PFSK-1 (cell line): Measurements from ENCODE around the gene SHQ1.

Experiments
- FOXP2 ChIP-seq: optimal IDR thresholded peaks from 2 replicates; pipeline ENCODE3; 2011; ENCODE audit warnings: borderline replicate concordance, control low read depth, inconsistent platforms; ENCODE audit not compliant: insufficient read depth; ENCODE audit errors: extremely low read length, extremely low read depth
- POLR2AphosphoS5 ChIP-seq: IDR thresholded peaks from 2 replicates; pipeline ENCODE4 v1.6.1; 2012; ENCODE audit warnings: low read depth, mild to moderate bottlenecking, control low read depth, low read length, moderate library complexity
- REST ChIP-seq, 2 experiments: IDR thresholded peaks; 2 replicates each; pipeline versions ENCODE4 v1.6.1 to v1.8.0; 2011 to 2012; ENCODE audit warnings: low read depth in 2 of 2, low read length in 2 of 2, control low read depth in 1 of 2, inconsistent platforms in 1 of 2, mild to moderate bottlenecking in 1 of 2, moderate library complexity in 1 of 2; ENCODE audit not compliant: insufficient read depth in 1 of 2
- SIN3A ChIP-seq: IDR thresholded peaks from 2 replicates; pipeline ENCODE4 v1.6.1; 2012; ENCODE audit warnings: mild to moderate bottlenecking, low read length, moderate library complexity, borderline replicate concordance; ENCODE audit not compliant: insufficient read depth
- TAF1 ChIP-seq: IDR thresholded peaks from 2 replicates; pipeline ENCODE4 v1.6.1; 2012; ENCODE audit warnings: low read length, control low read depth, borderline replicate concordance; ENCODE audit not compliant: insufficient read depth

Gene SHQ1

DNA sequence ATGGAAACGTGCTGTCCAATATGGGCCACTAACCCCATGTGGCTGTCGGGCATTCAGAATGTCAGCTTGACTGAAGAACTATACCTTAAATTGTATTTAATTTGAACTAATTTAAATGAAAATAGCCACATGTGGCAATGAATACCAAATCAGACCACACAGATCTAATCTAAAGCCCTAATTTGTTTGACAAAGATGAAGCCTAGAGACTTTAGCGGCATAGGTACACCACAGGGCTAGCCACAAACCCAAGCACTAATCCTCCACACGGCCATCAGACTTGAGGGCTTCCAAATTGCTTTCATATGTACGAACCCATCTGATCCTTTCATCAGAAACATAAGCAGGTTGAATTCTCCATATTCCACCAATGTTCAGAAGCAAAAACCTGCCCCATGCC is 81.4 kb downstream of the SHQ1 start:
- TF ChIP-seq SIN3A = no peak
- no peak for TF ChIP-seq POLR2AphosphoS5
- no peak for TF ChIP-seq TAF1
- no peak for TF ChIP-seq FOXP2
- no peak for TF ChIP-seq REST (IDR thresholded peaks at IDR 0.05; ENCODE audit: insufficient read depth in 1 of 2, low read depth in 2 of 2, low read length in 2 of 2)

- TF ChIP-seq FOXP2 = no peak
- no peak for TF ChIP-seq TAF1
- no peak for TF ChIP-seq REST (IDR thresholded peaks at IDR 0.05; ENCODE audit: insufficient read depth in 1 of 2, low read depth in 2 of 2, low read length in 2 of 2)
- no peak for TF ChIP-seq POLR2AphosphoS5
- TF ChIP-seq SIN3A = no peak
Measured at GRCh38 chr3:72763751-72764440, 84.3 kb downstream of the SHQ1 start.

DNA sequence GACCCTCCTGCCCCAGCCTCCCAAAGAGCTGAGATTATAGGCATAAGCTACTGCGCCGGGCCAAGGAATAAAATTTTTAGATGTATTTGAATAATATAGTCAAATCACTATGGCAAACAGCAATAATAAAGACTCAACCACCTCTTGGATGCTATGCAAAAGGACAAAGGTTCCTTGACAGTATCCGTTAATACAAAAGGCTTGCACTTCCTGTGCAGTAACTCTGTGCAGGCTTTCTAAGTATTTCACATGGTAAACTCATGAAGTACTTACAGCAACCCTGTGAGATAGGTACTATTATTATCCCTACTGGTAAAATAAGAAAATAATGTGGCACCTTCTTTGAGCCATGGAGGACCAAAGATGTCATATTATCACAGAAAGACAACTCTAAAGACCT is 86.8 kb downstream of the SHQ1 start:
- TF ChIP-seq FOXP2 (no peak), POLR2AphosphoS5 (no peak), TAF1 (no peak), REST (IDR thresholded peaks at IDR 0.05; ENCODE audit: insufficient read depth in 1 of 2, low read depth in 2 of 2, low read length in 2 of 2) (no peak), SIN3A (no peak)

- no peak for TF ChIP-seq POLR2AphosphoS5
Measured at GRCh38 chr3:72760225-72760624, 88.0 kb downstream of the SHQ1 start.

- TF ChIP-seq POLR2AphosphoS5 (no peak), REST (IDR thresholded peaks at IDR 0.05; ENCODE audit: insufficient read depth in 1 of 2, low read depth in 2 of 2, low read length in 2 of 2) (no peak), SIN3A (no peak), FOXP2 (no peak), TAF1 (no peak)
Measured at GRCh38 chr3:72756900-72757299, 91.3 kb downstream of the SHQ1 start.
